GM12878 (cell line): ENCODE data around the gene SLC17A8. TPM values are rescaled to one million over a fixed set of nuclear protein-coding genes. Genes with fewer than 3 reads are reported as not detected.

Experiments used
- ATAC-seq: fragments of 200-7000 bp; cut with Tn5 transposase; 3 replicates; pipeline ENCODE4 v1.9.1; 2020; ENCODE audit warnings: mild to moderate bottlenecking, moderate library complexity
- BruUV-seq: library from RNA; stranded (reverse); fragments of 400-500 nt; replicated peaks from 2 replicates; lab custom pipeline; 2021; lab: Mats Ljungman, UMichigan
- CTCF ChIA-PET: fragments of 300-600 bp; sonication (Branson Sonifier 250); formaldehyde crosslinking; extraction: SDS; loops from one replicate; lab custom pipeline; 2021; ENCODE audit warnings: inconsistent platforms; lab: Yijun Ruan, JAX
- POLR2A ChIA-PET: fragments of 350-600 bp; formaldehyde crosslinking; extraction: SDS; loops from one replicate; lab custom pipeline; 2021; ENCODE audit warnings: inconsistent platforms; lab: Charles Lee
- RAD21 ChIA-PET: fragments of 300-600 bp; sonication (Branson Sonifier 250); formaldehyde crosslinking; loops from one replicate; lab custom pipeline; 2023; ENCODE audit warnings: antibody characterized with exemption; ENCODE audit not compliant: unreplicated experiment; lab: Charles Lee
- SMC1A ChIA-PET: fragments of 300-600 bp; sonication (Branson Sonifier 250); formaldehyde crosslinking; loops from one replicate; lab custom pipeline; 2023; ENCODE audit not compliant: unreplicated experiment, uncharacterized antibody; lab: Charles Lee
- DNase-seq: peaks from one replicate; pipeline ENCODE4 v3.0.0-alpha.2; 2011; ENCODE audit warnings: low read depth, low spot score
- FAIRE-seq: peaks from 3 replicates; lab custom pipeline; 2011; peaks lifted over from hg19 to GRCh38; lab: Jason Lieb, UNC
- H2AFZ ChIP-seq: 2 replicates; pipeline ENCODE4 v1.6.0; 2011; ENCODE audit warnings: low read depth, low read length, control low read depth; ENCODE audit not compliant: control insufficient read depth
- H3K27ac ChIP-seq: 2 replicates; pipeline ENCODE4 v1.5.1; 2011; ENCODE audit warnings: control low read depth; ENCODE audit not compliant: control insufficient read depth, insufficient read depth
- H3K27me3 ChIP-seq, 2 experiments: replicated peaks in 1 of 2; 2 replicates each; pipeline versions ENCODE4 v1.6.0 to v1.6.1; 2011; ENCODE audit warnings: low read length in 1 of 2; ENCODE audit not compliant: control insufficient read depth in 2 of 2, insufficient read depth in 2 of 2
- H3K36me3 ChIP-seq, 2 experiments: 2 replicates each; pipeline ENCODE4 v1.5.1; 2011; ENCODE audit warnings: low read length in 1 of 2; ENCODE audit not compliant: control insufficient read depth in 2 of 2, insufficient read depth in 2 of 2
- H3K4me1 ChIP-seq: 2 replicates; pipeline ENCODE4 v1.6.1; 2011; ENCODE audit warnings: mild to moderate bottlenecking, low read length, moderate library complexity, mixed read lengths; ENCODE audit not compliant: control insufficient read depth, insufficient read depth
- H3K4me2 ChIP-seq: 2 replicates; pipeline ENCODE4 v1.6.0; 2011; ENCODE audit warnings: control low read depth; ENCODE audit not compliant: control insufficient read depth, insufficient read depth
- H3K4me3 ChIP-seq: fragments of 200-600 bp; sonication (generic); 2 replicates; pipeline ENCODE4 v1.5.1; 2016
- H3K79me2 ChIP-seq: 2 replicates; pipeline ENCODE4 v1.6.0; 2011; ENCODE audit warnings: low read length; ENCODE audit not compliant: control insufficient read depth, insufficient read depth
- H3K9ac ChIP-seq: 2 replicates; pipeline ENCODE4 v1.8.0; 2011; ENCODE audit warnings: low read length, control low read depth, mixed read lengths; ENCODE audit not compliant: control insufficient read depth, insufficient read depth
- H3K9me3 ChIP-seq: replicated peaks from 3 replicates; pipeline ENCODE4 v1.5.1; 2011; ENCODE audit warnings: mild to moderate bottlenecking, low read length; ENCODE audit not compliant: control insufficient read depth, insufficient read depth
- H4K20me1 ChIP-seq: 2 replicates; pipeline ENCODE4 v1.6.0; 2011; ENCODE audit not compliant: control insufficient read depth, insufficient read depth
- BRCA1 ChIP-seq: IDR thresholded peaks from 2 replicates; pipeline ENCODE4 v1.6.1; 2011; ENCODE audit warnings: low read depth, low read length, improper control_type of control experiment
- CEBPB ChIP-seq, 2 experiments: fragments of 150-350 bp in 1 of 2; IDR thresholded peaks; 2 replicates each; pipeline ENCODE4 v1.6.1; 2012 to 2014; ENCODE audit warnings: low read depth in 2 of 2, low read length in 2 of 2, borderline replicate concordance in 1 of 2, inconsistent platforms in 1 of 2
- CHD4 ChIP-seq: fragments of 200-600 bp; sonication (generic); IDR thresholded peaks from 2 replicates; pipeline ENCODE4 v1.6.1; 2016; ENCODE audit warnings: mild to moderate bottlenecking
- CREM ChIP-seq: IDR thresholded peaks from 2 replicates; pipeline ENCODE4 v1.6.1; 2014; ENCODE audit warnings: antibody characterized with exemption, low read depth
- E2F4 ChIP-seq: IDR thresholded peaks from 2 replicates; pipeline ENCODE4 v1.6.1; 2012; ENCODE audit warnings: low read depth, low read length, improper control_type of control experiment
- EZH2 ChIP-seq: IDR thresholded peaks from 2 replicates; pipeline ENCODE4 v1.6.1; 2012; ENCODE audit warnings: low read depth, mild to moderate bottlenecking, control low read depth, inconsistent platforms, low read length, borderline replicate concordance; ENCODE audit not compliant: control insufficient read depth
- FOXK2 ChIP-seq: fragments of 450-650 bp; IDR thresholded peaks from 2 replicates; pipeline ENCODE4 v1.6.1; 2017; ENCODE audit warnings: mild to moderate bottlenecking, moderate library complexity
- GATAD2B ChIP-seq: fragments of 450-650 bp; conservative IDR thresholded peaks from 2 replicates; pipeline ENCODE4 v1.6.1; 2017; ENCODE audit warnings: low read depth, mild to moderate bottlenecking, moderate library complexity
- HDAC6 ChIP-seq: fragments of 200-600 bp; sonication (generic); IDR thresholded peaks from one replicate; pipeline ENCODE4 v1.8.0; 2017; ENCODE audit warnings: antibody characterized with exemption; ENCODE audit not compliant: unreplicated experiment
- IRF5 ChIP-seq: fragments of 450-650 bp; IDR thresholded peaks from 2 replicates; pipeline ENCODE4 v1.6.1; 2017; ENCODE audit warnings: borderline replicate concordance
- NR2C2 ChIP-seq: IDR thresholded peaks from 2 replicates; pipeline ENCODE4 v1.6.1; 2011; ENCODE audit warnings: borderline replicate concordance, low read depth; ENCODE audit not compliant: control insufficient read depth, insufficient read length
- NRF1 ChIP-seq: conservative IDR thresholded peaks from 2 replicates; pipeline ENCODE4 v1.6.1; 2011; ENCODE audit warnings: mild to moderate bottlenecking, low read depth, low read length, improper control_type of control experiment
- RB1 ChIP-seq: fragments of 450-650 bp; formaldehyde crosslinking; IDR thresholded peaks from 2 replicates; pipeline ENCODE4 v1.6.1; 2017; ENCODE audit warnings: mild to moderate bottlenecking, borderline replicate concordance
- RUNX3 ChIP-seq: IDR thresholded peaks from 2 replicates; pipeline ENCODE4 v1.6.1; 2012; ENCODE audit warnings: low read length, inconsistent platforms
- SKIL ChIP-seq: fragments of 450-650 bp; IDR thresholded peaks from 2 replicates; pipeline ENCODE4 v1.6.1; 2017; ENCODE audit warnings: mild to moderate bottlenecking, low read depth, inconsistent platforms; ENCODE audit not compliant: poor library complexity, severe bottlenecking
- SMC3 ChIP-seq: IDR thresholded peaks from 2 replicates; pipeline ENCODE4 v1.6.1; 2011; ENCODE audit warnings: low read length, improper control_type of control experiment, borderline replicate concordance
- TBL1XR1 ChIP-seq: IDR thresholded peaks from 2 replicates; pipeline ENCODE4 v1.6.1; 2012; ENCODE audit warnings: low read depth, low read length, improper control_type of control experiment
- TCF7 ChIP-seq: IDR thresholded peaks from 2 replicates; pipeline ENCODE4 v1.6.1; 2014; ENCODE audit warnings: antibody characterized with exemption, borderline replicate concordance
- YBX1 ChIP-seq: fragments of 450-650 bp; IDR thresholded peaks from 2 replicates; pipeline ENCODE4 v1.6.1; 2016; ENCODE audit warnings: antibody characterized with exemption
- YY1 ChIP-seq: IDR thresholded peaks from 2 replicates; pipeline ENCODE4 v1.6.1; 2011; ENCODE audit warnings: low read depth, mild to moderate bottlenecking, low read length
- in situ Hi-C: fragments of 300-500 bp; cut with MboI; formaldehyde crosslinking; loops from 9 replicates; pipeline ENCODE4 v1.14.3; 2018; ENCODE audit warnings: mixed read lengths
- intact Hi-C: fragments of 100-400 bp; cut with micrococcal nuclease; formaldehyde crosslinking; loops from one replicate; pipeline ENCODE4 v1.14.2; 2022; ENCODE audit not compliant: unreplicated experiment
- polyA plus RNA-seq, 11 experiments: library from polyadenylated mRNA; depleted of rRNA in 4 of 11; unstranded in 6 of 11; stranded (reverse) in 5 of 11; fragments of >200 nt; fragmentation: Nextera tagmentation in 4 of 11; fragmentation: Illumina TruSeq in 1 of 11; extraction: Ambion mirVana in 4 of 11; extraction: Trizol in 1 of 11; gene quantifications; 1 replicate in 1 of 11; 2 replicates in 10 of 11; pipeline versions ENCODE4 v1.2.1 to v1.2.3, GENCODE V29; 2011 to 2016; ENCODE audit warnings: inconsistent platforms in 2 of 11, missing spikeins in 2 of 11, low read depth in 1 of 11
- total RNA-seq, 4 experiments: library from RNA; depleted of rRNA in 3 of 4; stranded (reverse); fragments of >200 nt in 3 of 4; fragmentation: Illumina TruSeq in 1 of 4; extraction: Trizol in 1 of 4; gene quantifications; 2 replicates each; pipeline versions ENCODE4 v1.2.1 to v1.2.3, GENCODE V29; 2013 to 2021

The SLC17A8 gene
- total and polyA plus RNA-seq, 10 of the 15 experiments (the other 5 are each of a cell fraction or from before 2014, with no cell fraction given): 0.18 TPM; not detected in 9

GRCh38 chr12:100359822-100360221 lies 2.9 kb downstream of the SLC17A8 start (continued):
- TF ChIP-seq TCF7 (no peak), HDAC6 (no peak), RB1 (no peak), E2F4 (no peak), CREM (no peak), GATAD2B (no peak)

- ATAC-seq (no peak), DNase-seq (no peak), FAIRE-seq (no peak)
- H4K20me1 ChIP-seq: no peaks in the 10 kb centered on the region
- in situ Hi-C loops (no loop called here), intact Hi-C loops (no loop called here)
- no peak overlapping the region for H2AFZ ChIP-seq
- POLR2A ChIA-PET: no interaction called here
- CTCF ChIA-PET: interaction anchor here (1.1 to 2.6 kb wide), 3 partner anchors 9 to 312 kb away, joined by 3 to 9 read pairs (median 6); no protein-coding TSS in a partner anchor
- SMC1A ChIA-PET: interaction anchor here (1.4 kb wide), 1 partner anchor 10 kb away, joined by 3 read pairs; no protein-coding TSS in a partner anchor
- RAD21 ChIA-PET: no interaction called here
- H3K9ac ChIP-seq: no peak overlapping the region
- no peak overlapping the region for H3K27ac ChIP-seq
- H3K4me3 ChIP-seq: no peak overlapping the region
- BruUV-seq: no TSS peak
- H3K9me3 ChIP-seq: no peaks in the 10 kb centered on the region
- H3K36me3 ChIP-seq: no peaks in the 10 kb centered on the region
- peaks cover 0 to 3% of the 10 kb centered on the region in 2 experiments; a peak in 1 of 4 replicates for H3K27me3 ChIP-seq
- no peaks in the 10 kb centered on the region for H3K4me1 ChIP-seq
- H3K79me2 ChIP-seq: no peaks in the 10 kb centered on the region
- no peak overlapping the region for H3K4me2 ChIP-seq
- TF ChIP-seq CEBPB (IDR thresholded peaks at IDR 0.05; ENCODE audit: borderline replicate concordance in 1 of 2, low read depth in 2 of 2, low read length in 2 of 2) (no peak), BRCA1 (no peak), YY1 (no peak), NR2C2 (no peak), YBX1 (no peak), RUNX3 (no peak), EZH2 (no peak), E2F4 (no peak), NRF1 (no peak), FOXK2 (no peak), SMC3 (no peak), TBL1XR1 (no peak), CHD4 (no peak), GATAD2B (no peak), IRF5 (no peak), SKIL (no peak)
These were observed 3.6 kb downstream of the SLC17A8 start for GRCh38 chr12:100360450-100360849.
